HepG2 (cell line): ENCODE results near the gene PLXNB2. TPM values are rescaled to one million over a fixed set of nuclear protein-coding genes. Genes with fewer than 3 reads are reported as not detected.

ENCODE experiments used
- ETV5 ChIP-seq: IDR thresholded peaks from 2 replicates; pipeline ENCODE4 v1.6.1; 2018; ENCODE audit warnings: missing biosample characterization, missing genetic modification reagents, inconsistent platforms, borderline replicate concordance
- FLYWCH1 ChIP-seq: sonication (generic); formaldehyde crosslinking; IDR thresholded peaks from 2 replicates; pipeline ENCODE4 v1.8.1; 2023; ENCODE audit warnings: mild to moderate bottlenecking, missing genetic modification reagents
- FOXM1 ChIP-seq: sonication (generic); formaldehyde crosslinking; IDR thresholded peaks from 2 replicates; pipeline ENCODE4 v1.5.0; 2020; ENCODE audit warnings: missing genetic modification reagents
- HCFC1 ChIP-seq: fragments of 150-350 bp; IDR thresholded peaks from 2 replicates; pipeline ENCODE4 v1.6.1; 2014; ENCODE audit warnings: low read depth, low read length
- HNF1B ChIP-seq: sonication (generic); formaldehyde crosslinking; IDR thresholded peaks from 2 replicates; pipeline ENCODE4 v1.5.1; 2020; ENCODE audit warnings: mild to moderate bottlenecking, moderate library complexity, missing genetic modification reagents
- MXD3 ChIP-seq: IDR thresholded peaks from 2 replicates; pipeline ENCODE4 v1.6.1; 2016; ENCODE audit warnings: mild to moderate bottlenecking, missing biosample characterization, missing genetic modification reagents
- PHF20 ChIP-seq: sonication (generic); formaldehyde crosslinking; IDR thresholded peaks from 2 replicates; pipeline ENCODE4 v1.5.0; 2020; ENCODE audit warnings: mild to moderate bottlenecking, missing genetic modification reagents
- SRF ChIP-seq: IDR thresholded peaks from 2 replicates; pipeline ENCODE4 v1.6.1; 2011; ENCODE audit warnings: mild to moderate bottlenecking, low read depth, low read length, moderate library complexity
- TBP ChIP-seq: sonication (generic); formaldehyde crosslinking; IDR thresholded peaks from 2 replicates; pipeline ENCODE4 v1.5.0; 2020; ENCODE audit warnings: missing genetic modification reagents
- ZNF337 ChIP-seq: sonication (generic); formaldehyde crosslinking; IDR thresholded peaks from 2 replicates; pipeline ENCODE4 v1.5.1; 2020; ENCODE audit warnings: missing genetic modification reagents, low read depth, mild to moderate bottlenecking, borderline replicate concordance
- ZNF569 ChIP-seq: sonication (generic); formaldehyde crosslinking; IDR thresholded peaks from 2 replicates; pipeline ENCODE4 v1.5.0; 2020; ENCODE audit warnings: mild to moderate bottlenecking, missing genetic modification reagents, moderate library complexity, borderline replicate concordance
- ZNF572 ChIP-seq: sonication (generic); formaldehyde crosslinking; IDR thresholded peaks from 2 replicates; pipeline ENCODE4 v1.5.1; 2020; ENCODE audit warnings: mild to moderate bottlenecking, missing genetic modification reagents
- ZNF639 ChIP-seq: conservative IDR thresholded peaks from 2 replicates; pipeline ENCODE4 v1.6.1; 2018; ENCODE audit warnings: missing genetic modification reagents
- ZSCAN5A ChIP-seq: sonication (generic); formaldehyde crosslinking; IDR thresholded peaks from 2 replicates; pipeline ENCODE4 v1.8.0; 2022; ENCODE audit warnings: mild to moderate bottlenecking, missing genetic modification reagents, borderline replicate concordance
- polyA plus RNA-seq, 8 experiments: library from polyadenylated mRNA; depleted of rRNA in 3 of 8; stranded (reverse) in 7 of 8; unstranded in 1 of 8; fragments of >200 nt; fragmentation: Illumina TruSeq in 4 of 8; extraction: Trizol in 4 of 8; gene quantifications; 2 replicates each; pipeline versions ENCODE4 v1.2.1 to v1.2.3, GENCODE V29; 2011 to 2016; ENCODE audit warnings: low read depth in 4 of 8, missing spikeins in 1 of 8, mixed read lengths in 1 of 8; ENCODE audit not compliant: insufficient read depth in 1 of 8
- total RNA-seq, 5 experiments: library from RNA; depleted of rRNA; stranded (reverse); fragments of >200 nt; fragmentation: Illumina TruSeq; extraction: Trizol; gene quantifications; 2 replicates each; pipeline ENCODE4 v1.2.3, GENCODE V29; 2016; ENCODE audit warnings: low read depth in 1 of 5
- TF ChIP-seq, protein P1 (sequence below): sonication (generic); formaldehyde crosslinking; IDR thresholded peaks from 2 replicates; pipeline ENCODE4 v1.8.0; 2022; ENCODE audit warnings: missing genetic modification reagents, low read depth, mild to moderate bottlenecking, borderline replicate concordance
- TF ChIP-seq, protein P2 (sequence below): sonication (generic); formaldehyde crosslinking; IDR thresholded peaks from 2 replicates; pipeline ENCODE4 v1.4.0; 2020; ENCODE audit warnings: missing genetic modification reagents; ENCODE audit errors: not compliant biosample characterization
- TF ChIP-seq, protein P3 (sequence below): sonication (generic); formaldehyde crosslinking; IDR thresholded peaks from 2 replicates; pipeline ENCODE4 v1.4.0; 2020; ENCODE audit warnings: missing genetic modification reagents, mild to moderate bottlenecking, borderline replicate concordance

PLXNB2 gene
- total and polyA plus RNA-seq, 2 of the 13 experiments (the other 11 are each of a cell fraction or from before 2014, with no cell fraction given): 32.6 to 68.9 TPM

DNA sequence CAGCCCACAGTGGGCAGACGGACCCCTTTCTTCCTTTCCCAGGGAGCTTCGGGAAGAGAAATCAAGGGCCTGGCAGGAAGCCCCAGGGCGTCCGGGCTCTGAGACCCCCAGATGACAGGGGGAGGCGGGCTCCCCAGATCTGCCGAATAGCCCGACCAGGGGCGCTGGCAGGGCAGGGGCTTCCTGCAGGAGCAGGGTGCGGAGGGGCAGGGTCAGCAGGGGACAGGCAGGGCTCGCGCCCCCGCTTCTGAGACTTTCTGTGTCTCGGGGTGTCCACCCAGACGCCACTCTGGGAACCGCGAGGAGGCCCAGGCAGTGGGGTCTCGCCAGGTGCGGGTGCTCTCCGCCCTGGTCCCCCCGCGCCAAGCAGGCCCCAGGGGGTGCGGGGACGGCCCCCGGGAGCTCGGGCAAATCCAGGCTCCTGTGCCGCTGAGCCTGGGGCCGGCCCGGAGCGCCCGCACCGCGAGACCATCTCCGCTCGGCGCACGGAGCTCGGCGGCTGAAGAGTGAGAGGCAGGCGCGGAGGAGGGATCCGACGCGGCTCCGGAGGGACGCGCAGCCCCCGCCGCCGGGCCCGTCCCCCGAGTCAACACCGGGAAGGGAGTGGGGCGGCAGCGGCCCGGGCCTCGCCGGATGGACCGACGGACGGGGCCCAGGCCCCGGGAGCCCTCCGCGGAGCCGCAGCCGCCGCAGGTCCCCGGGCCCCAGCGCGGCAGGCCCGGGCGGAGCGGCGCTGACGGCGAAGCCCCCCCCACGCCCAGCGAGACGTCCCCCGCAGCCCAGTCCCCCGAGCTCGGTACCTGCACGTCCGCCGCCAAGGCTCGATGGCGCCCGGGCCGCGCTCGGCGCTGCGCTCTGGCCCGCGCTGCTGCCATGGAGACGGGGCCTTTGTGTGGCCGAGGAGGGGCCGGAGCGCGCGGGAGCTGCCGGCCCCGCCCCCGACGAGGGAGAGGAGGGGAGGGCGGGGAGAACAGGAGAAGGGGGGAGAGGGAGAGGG lies at the start of gene PLXNB2 (continued):
- no peak for TF ChIP-seq SRF
- TF ChIP-seq, protein P1, sequence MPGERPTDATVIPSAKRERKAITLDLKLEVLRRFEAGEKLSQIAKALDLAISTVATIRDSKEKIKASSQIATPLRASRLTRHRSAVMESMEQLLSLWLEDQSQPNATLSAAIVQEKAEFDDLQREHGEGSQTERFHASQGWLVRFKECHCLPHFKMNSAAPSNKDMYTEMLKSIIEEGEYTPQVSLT (CRISPR knock-in tag): no peak
- TF ChIP-seq TBP (CRISPR knock-in tag): no peak
- TF ChIP-seq, protein P2, sequence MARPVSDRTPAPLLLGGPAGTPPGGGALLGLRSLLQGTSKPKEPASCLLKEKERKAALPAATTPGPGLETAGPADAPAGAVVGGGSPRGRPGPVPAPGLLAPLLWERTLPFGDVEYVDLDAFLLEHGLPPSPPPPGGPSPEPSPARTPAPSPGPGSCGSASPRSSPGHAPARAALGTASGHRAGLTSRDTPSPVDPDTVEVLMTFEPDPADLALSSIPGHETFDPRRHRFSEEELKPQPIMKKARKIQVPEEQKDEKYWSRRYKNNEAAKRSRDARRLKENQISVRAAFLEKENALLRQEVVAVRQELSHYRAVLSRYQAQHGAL (CRISPR knock-in tag): no peak
- TF ChIP-seq PHF20 (CRISPR knock-in tag): 0 out of 2 replicates have a peak, but pooled peaks have one; percentile 11
- no peak for TF ChIP-seq ZNF337 (CRISPR knock-in tag)
- no peak for TF ChIP-seq ETV5 (CRISPR knock-in tag)
- TF ChIP-seq HNF1B: no peak
- TF ChIP-seq ZNF639 (CRISPR knock-in tag): 0 out of 2 replicates have a peak, but pooled peaks have one; percentile 3
- TF ChIP-seq FLYWCH1 (CRISPR knock-in tag): no peak
- no peak for TF ChIP-seq ZSCAN5A (CRISPR knock-in tag)
- no peak for TF ChIP-seq FOXM1
- TF ChIP-seq ZNF572 (CRISPR knock-in tag): no peak
- no peak for TF ChIP-seq ZNF569
- no peak for TF ChIP-seq MXD3 (CRISPR knock-in tag)
- TF ChIP-seq, protein P3, sequence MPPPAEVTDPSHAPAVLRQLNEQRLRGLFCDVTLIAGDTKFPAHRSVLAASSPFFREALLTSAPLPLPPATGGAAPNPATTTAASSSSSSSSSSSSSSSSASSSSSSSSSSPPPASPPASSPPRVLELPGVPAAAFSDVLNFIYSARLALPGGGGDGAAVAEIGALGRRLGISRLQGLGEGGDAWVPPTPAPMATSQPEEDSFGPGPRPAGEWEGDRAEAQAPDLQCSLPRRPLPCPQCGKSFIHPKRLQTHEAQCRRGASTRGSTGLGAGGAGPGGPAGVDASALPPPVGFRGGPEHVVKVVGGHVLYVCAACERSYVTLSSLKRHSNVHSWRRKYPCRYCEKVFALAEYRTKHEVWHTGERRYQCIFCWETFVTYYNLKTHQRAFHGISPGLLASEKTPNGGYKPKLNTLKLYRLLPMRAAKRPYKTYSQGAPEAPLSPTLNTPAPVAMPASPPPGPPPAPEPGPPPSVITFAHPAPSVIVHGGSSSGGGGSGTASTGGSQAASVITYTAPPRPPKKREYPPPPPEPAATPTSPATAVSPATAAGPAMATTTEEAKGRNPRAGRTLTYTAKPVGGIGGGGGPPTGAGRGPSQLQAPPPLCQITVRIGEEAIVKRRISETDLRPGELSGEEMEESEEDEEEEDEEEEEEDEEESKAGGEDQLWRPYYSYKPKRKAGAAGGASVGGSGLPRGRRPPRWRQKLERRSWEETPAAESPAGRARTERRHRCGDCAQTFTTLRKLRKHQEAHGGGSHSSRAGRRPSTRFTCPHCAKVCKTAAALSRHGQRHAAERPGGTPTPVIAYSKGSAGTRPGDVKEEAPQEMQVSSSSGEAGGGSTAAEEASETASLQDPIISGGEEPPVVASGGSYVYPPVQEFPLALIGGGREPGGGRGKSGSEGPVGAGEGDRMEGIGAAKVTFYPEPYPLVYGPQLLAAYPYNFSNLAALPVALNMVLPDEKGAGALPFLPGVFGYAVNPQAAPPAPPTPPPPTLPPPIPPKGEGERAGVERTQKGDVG (CRISPR knock-in tag): no peak
- no peak for TF ChIP-seq HCFC1
